GM12891 (cell line): ENCODE data around the gene RITA1.

ENCODE experiments used
- PAX5 ChIP-seq: IDR thresholded peaks from 2 replicates; pipeline ENCODE4 v1.6.1; 2011; ENCODE audit warnings: low read length, moderate library complexity, mild to moderate bottlenecking; ENCODE audit not compliant: insufficient read depth, severe bottlenecking
- POLR2A ChIP-seq: IDR thresholded peaks from 2 replicates; pipeline ENCODE4 v1.6.1; 2011; ENCODE audit warnings: low read depth, low read length, control low read depth
- POLR2AphosphoS5 ChIP-seq: IDR thresholded peaks from 2 replicates; pipeline ENCODE4 v1.6.1; 2011; ENCODE audit warnings: low read depth, low read length, control low read depth
- SPI1 ChIP-seq: IDR thresholded peaks from 2 replicates; pipeline ENCODE4 v1.6.1; 2011; ENCODE audit warnings: low read depth, low read length, control low read depth
- TAF1 ChIP-seq: IDR thresholded peaks from 2 replicates; pipeline ENCODE4 v1.6.1; 2011; ENCODE audit warnings: low read depth, low read length, control low read depth

DNA sequence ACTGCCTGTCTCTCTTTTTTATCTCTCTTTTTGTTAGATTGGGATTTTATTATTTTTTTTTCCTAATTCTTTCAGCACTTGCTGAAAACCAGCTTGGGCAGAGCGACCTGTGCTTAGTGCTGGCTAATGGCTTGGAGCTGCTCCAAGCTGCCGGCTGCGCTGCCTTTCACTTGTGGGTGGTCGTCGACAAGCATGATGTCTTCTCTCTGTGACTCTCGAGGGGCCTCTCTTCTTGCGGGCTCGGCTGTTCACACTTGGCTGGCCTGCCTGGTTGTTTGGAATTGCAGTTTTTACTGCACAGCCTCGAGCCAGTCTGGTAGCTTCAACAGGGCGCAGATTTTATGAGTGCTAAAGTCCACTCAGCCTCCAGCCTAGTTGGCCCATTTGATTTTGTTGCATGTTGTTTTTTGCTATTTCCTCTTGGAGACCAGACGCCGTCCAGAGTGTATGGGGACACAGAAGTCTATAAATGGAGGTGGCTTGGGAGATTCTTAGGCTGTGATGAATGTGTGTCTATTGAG, 54.4 kb downstream of the RITA1 start:
- TF ChIP-seq TAF1, result no peak
- no peak for TF ChIP-seq POLR2AphosphoS5
- no peak for TF ChIP-seq POLR2A
- no peak for TF ChIP-seq PAX5
- no peak for TF ChIP-seq SPI1
